Activated CD8-positive, alpha-beta memory T cell treated with anti-CD3 and anti-CD28 coated beads for 4 hours (primary cell): Measurements from ENCODE around the gene SYTL1.
"Not testable (repeated sequence)": the region's sequence is repeated elsewhere in the genome, so short reads cannot be mapped to it uniquely, and the experiment has no call there.

ENCODE experiments used
- DNase-seq, 2 donors: peaks; one replicate each; pipeline ENCODE4 v3.0.0-alpha.2; 2020; ENCODE audit warnings: low read depth in 2 of 2

The SYTL1 gene

DNA sequence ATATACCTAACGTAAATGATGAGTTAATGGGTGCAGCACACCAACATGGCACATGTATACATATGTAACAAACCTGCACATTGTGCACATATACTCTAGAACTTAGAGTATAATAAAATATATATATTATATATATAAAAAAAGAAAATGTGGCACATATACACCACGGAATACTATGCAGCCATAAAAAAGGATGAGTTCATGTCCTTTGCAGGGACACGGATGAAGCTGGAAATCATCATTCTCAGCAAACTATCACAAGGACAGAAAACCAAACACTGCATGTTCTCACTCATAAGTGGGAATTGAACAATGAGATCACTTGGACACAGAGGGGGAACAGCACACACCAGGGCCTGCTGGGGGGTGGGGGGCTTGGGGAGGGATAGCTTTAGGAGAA, 43.0 kb downstream of the SYTL1 start:
- not testable (repeated sequence) for DNase-seq

DNA sequence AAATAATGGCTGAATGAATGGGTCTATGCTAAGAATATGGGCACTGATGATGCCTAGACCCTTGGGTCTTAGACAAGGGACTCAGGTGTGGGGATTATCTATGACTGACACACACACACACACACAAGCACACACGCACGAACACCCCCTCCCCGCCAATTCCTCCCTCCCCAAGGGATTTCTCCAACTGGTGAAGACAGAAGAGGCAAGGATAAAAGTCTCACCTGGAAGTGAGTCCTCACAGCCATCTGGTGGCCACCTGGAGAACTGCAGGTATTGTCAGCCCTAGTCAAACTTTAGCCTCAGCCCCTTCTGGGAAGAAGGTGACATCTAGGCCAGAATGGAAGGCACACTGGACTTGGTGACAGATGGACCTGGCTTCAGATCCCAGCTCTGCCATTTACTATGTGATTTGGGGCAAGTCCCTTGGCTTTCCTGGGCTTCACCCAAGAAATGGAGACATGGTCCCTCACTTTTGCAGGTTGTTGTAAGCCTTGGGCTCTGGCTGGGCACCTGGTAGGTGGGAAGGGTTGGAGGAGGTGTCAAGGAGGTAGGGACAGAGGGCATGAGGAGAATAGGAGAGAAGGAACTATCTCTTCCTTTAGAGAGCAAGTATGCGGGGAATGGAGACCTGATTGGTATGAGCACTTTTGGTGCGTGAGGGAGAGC, 46.6 kb downstream of the SYTL1 start:
- peak; percentile 44 to 46 for DNase-seq

DNA sequence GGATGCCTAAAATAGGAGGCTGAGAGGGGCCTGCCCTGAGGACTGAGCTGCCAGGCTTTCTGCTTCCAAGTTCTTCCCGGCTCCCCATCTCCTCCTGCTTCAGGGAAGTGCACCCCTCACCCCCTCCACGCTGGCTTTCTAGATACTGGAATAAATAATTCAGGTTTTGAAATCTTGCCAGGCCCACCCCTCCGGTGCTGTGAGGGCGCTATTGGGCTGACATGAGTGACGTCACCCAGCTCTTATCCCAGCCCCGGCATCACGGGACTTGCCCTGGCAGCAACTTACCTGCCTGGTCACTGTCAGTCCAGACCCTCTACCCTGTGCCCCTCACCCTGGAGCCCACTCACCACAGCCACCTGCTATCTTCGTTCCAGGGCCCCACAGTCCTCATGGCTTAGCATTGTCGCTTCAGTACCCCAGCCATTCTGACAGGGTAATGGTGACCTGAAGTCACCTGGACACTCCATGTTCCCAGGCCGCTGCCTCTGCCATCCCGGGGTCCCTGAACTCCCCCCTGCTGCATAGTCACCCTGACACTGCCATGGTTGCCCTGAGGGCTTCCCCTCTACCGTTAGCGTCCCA, 49.8 kb downstream of the SYTL1 start:
- DNase-seq = no peak

DNA sequence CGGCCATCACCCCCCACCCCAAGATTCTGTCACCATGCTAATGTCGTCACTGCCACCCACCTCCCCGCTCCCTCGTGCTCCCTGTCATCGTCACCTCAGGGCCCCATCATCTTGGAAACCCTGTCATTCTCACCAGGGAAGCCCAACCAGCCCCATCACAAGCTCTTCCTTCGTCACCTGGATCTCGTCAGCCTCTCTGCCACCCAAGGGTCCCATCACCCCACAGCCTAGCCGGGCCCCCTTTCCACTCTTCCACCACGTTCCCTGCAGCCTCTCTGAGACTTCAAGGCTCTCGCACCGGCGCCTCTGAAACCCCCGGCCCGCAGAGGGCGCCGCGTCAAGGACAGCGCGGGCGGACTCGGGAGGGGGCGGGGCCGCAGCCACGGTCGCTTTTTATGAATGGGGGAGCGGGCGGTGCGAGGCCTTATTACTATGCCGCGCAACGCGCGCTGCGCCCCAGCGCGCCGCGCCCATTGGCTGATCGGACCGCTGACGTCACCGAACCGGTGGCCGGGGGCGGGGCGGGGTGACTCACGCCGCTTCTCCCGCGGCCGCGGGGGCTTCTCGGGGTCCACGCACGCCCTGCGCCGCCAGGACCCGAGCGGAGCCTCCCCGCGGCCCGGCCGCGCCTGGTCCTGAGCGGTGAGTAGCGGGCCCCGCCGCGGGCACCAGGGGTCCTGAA, 50.4 kb downstream of the SYTL1 start, which contains the start of gene GPR3:
GPR3 (plus strand) TSS at position 527 of the 682 bp plus-strand sequence. CDS start 1,177 bp downstream, outside the sequence.
- peak; percentile 86 to 89 for DNase-seq

DNA sequence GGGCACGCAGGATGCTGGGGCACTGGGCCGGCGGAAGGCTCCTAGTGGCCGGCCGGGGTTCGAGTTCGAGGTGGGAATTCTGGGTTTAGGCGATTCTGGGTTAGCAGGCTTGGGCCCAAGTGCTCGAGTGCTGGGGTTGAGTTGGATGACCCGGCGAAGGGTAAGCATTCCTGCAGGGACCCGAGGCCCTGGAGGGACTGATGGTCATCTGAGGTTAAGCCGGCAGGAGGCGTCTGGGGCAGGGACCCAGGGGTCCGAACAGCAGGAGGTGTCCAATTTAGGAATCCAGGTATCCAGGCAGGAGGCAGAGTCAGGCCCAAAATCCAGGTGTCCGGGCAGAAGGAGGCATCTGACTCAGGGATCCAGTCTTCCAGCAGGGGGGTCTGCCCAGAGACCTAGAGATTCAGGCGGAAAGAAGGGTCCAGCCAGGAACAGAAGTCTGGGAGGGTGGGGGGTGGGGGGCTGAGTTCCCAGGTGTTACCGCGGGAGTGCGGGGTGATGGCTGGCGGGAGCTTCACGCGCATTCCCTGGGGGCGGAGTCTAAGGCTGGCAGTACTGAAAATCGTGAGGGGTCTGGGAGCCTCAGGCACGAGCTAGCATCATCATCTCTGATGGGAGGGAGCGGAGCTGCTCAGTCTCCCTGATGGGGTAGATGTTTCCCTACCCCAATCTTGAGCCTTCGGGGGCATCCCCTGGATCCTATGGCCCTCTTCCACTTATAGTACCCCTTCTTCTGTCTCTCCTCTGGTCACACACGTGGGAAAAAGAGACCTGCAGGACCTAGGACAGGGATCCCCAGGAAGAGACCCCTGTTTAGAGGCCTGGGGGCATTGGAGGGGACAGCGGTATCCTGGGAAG, 51.2 kb downstream of the SYTL1 start:
- no peak for DNase-seq

DNA sequence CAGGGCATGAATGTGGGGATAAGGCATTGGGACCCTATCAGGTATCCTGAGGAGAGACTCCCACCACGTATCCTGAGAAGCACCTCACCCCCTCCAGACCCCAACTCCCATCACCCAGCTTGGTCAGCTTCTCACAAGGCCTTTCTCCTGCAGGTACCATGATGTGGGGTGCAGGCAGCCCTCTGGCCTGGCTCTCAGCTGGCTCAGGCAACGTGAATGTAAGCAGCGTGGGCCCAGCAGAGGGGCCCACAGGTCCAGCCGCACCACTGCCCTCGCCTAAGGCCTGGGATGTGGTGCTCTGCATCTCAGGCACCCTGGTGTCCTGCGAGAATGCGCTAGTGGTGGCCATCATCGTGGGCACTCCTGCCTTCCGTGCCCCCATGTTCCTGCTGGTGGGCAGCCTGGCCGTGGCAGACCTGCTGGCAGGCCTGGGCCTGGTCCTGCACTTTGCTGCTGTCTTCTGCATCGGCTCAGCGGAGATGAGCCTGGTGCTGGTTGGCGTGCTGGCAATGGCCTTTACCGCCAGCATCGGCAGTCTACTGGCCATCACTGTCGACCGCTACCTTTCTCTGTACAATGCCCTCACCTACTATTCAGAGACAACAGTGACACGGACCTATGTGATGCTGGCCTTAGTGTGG, 51.9 kb downstream of the SYTL1 start:
- no peak for DNase-seq

DNA sequence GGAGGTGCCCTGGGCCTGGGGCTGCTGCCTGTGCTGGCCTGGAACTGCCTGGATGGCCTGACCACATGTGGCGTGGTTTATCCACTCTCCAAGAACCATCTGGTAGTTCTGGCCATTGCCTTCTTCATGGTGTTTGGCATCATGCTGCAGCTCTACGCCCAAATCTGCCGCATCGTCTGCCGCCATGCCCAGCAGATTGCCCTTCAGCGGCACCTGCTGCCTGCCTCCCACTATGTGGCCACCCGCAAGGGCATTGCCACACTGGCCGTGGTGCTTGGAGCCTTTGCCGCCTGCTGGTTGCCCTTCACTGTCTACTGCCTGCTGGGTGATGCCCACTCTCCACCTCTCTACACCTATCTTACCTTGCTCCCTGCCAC, 52.4 kb downstream of the SYTL1 start:
- no peak for DNase-seq

DNA sequence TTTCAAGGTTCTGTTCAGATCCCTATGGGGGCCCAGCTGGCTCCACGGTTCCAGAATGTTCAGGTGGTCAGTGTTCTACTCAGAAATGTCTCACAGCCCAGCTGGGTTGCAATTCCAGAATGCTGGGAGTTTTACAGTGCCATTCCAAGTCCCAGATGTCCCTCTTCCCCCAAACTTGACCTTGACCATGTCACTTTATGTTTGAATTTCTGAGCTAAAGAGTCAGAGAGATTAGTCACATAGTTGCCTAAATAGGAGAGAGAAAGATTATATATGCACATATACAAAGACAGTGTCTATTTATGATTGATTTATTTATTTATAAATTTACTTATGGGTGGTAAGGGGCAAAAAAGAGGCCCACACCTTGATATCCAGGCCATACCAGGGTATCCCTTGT, 53.1 kb downstream of the SYTL1 start:
- no peak for DNase-seq

DNA sequence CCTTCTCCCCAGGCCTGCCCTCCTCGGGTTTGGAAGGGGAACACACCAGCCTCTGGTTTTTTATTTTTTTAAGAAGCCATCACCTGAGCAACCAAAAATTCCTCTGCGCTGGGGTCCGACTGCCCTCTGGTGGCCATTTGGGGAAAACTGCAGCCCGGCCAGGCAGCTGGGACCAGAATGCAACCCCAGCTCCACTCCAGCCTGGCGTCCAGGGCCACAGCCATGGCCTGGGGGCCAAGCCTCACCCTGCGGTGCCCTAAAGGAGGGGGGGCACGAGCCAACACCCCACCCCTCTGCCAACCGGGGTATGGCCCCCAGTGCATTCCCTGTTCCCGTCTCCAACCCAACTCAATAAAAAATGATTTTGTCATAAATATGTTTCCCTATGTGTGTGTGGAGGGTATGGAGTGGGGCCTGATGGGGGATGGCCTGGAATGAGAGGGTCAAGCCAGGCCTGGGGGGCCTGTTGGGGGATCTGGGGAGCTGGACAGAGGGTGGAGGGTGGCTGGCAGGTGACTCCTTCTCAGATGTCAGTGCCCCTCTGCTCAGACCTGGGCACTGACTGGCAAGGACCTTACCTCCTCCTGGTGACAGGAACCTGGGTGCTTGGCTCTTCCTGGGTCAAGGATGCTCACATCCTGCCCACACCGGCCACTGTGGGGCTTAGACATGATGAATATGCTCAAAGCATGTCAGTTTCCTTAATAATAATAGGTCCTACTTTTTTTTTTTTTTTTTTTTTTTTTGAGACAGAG, 53.8 kb downstream of the SYTL1 start:
- DNase-seq = peak; percentile 50 to 60

DNA sequence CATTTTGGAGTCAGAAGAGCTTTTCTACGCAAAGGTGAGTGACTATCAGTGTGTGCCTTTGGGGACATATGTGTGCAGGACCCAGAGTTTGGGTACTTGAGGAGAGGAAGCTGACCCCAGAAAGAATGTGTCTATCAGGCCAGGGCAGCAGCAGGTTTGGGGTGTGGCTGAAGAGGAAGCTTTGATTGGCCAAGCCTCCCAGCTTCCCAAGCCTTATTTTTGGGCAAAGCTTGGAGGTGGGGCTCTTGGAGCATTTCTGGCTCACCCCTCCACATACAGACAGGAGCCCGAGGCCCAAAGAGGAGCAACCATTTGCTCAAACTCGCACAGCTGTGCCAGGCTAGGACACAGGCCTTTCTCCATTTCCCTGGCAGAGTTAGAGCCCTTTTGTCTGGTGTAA, 55.3 kb downstream of the SYTL1 start:
- no peak for DNase-seq

DNA sequence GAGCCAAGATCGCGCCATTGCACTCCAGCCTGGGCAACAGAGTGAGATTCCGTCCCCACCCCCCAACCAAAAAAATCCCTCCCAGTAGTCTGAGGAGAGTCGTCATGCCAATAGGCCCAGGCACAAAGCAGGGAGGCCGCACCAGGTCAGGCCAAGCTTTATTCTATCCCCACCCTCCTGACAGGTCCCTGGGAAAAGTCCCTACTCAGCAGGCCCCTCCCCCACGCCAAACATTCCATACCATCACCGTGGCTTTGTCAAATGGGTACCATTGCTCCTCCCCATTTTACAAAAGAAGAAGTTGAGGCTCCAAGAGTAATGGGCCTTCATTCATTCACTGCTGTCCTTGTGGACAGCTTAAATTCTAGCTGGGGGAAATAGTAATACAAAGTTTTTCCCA, 55.9 kb downstream of the SYTL1 start:
- no peak for DNase-seq

DNA sequence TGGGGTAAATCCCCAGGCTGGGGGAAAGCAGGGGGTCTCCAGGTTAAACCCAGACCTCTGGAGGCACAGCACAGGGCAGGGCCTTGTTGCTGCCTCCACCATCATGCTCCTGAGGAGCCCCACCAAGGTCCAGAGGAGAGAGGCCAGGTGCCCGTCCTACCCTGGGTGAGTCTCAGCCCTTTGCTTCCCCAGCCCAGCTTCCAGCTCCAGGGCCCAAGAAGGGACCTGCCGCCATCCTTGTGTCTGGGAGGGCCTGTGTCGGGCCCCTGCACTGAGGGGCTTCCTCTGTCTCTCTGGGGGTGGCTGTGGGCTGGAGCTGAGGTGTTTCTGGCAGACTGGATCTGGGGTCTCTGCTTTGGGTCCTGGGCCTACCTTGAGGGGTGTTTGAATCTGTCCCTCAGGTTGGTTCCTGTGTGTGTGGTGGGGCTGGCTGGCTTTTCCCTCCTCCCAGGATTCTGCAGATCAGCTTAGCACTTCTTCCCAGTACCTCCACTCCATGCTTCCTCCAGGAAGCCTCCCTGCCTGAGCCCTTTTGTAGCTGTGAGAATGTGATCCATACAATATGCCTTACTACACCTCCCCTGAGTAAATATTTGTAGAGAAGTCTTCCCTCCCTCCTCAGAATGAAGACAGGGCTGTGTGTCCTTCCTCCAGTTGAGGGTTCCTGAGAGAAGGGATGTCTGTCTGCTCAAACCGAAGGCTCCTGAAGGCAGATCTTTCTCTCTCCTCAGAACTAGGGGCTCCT, 56.8 kb downstream of the SYTL1 start:
- DNase-seq = no peak

DNA sequence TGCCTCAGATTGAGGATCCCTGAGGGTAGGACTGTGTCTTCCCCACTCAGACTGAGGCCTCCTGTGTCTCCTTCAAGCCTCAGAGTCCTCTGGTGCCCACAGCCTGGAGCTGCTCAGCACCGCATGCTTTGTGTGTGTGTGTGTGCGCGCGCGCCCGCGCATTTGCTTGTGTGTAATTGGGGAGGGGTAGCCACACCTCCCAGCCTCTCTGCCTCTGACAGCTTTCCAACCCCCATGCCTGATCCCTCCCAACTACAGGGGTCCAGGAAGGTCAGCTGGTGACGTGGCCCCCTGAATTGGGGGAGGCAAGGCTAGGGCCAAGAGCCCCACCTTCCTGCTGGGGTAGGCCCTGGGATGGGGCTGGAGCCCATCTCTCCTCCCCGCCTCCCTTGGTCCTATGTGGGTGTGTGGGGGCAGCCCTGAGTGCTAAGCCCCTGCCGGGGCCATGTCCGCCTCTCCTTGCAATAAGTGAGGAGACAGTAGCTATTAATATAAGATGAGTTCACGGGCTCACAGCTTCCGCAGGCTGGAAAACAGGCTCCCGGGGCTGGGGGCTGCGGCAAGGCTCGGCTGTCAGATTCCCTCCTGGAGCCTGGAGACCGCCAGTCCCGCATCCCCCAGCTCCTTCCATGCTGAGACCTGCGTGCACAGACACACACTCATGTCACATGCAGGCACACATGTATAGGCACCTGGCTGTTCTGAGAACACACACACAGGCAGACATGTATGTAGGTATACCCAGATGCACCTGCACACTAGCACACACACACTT, 57.6 kb downstream of the SYTL1 start:
- no peak for DNase-seq

DNA sequence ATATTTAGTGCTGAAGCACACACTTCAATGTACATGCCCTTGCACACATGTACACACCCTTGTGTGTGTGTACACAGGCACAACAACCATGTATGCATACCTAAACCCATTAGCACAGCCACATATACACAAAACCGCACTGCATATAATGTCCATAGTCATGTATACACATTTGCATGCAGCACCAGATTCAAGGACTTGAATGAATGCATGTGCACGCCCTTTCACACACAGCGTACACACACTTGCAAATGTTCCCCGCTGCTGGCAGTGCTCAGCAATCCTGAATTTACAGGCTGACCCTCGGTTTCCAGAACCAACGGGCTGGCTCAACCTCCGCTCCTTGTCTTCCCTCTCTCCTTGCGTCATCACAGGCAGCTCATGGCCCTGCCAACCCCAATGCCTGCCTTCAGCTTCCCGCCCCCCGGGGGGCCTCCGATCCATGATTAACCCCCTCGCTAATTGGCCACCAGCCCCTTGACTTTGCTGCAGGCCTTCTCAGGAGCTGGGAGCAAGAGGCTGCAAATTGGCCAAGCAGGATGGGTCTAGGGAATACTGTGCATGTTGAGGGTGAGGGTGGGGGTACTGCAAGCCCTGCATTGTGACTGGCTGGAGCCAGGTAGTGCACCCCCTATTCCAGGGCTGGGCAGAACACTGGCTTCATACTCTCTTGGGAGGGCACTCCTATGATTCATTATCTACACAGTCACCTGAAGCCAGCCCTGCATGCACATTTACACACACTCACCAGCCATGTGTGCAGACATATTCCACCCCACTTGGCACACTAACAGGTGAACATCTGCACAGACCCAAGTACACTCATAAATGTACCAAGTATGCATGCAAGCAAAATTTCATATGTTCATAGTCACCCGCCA, 58.5 kb downstream of the SYTL1 start:
- DNase-seq = no peak

DNA sequence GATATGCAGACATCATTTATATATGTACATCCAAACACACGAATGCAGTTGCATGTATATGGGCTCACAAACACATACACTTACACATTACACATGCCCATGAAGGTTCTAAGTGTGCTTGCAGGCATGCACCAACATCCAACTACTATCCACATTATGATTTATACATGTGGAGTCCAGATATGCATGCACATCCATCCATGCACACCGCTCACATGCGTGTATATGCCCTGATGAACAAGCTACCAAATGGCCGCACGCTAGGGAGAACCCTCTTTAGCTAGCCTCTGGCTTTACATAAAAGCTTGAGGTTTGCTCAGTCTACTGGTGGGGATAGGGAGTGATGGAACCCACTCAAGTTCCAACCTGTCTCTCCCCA, 59.1 kb downstream of the SYTL1 start:
- DNase-seq = no peak

DNA sequence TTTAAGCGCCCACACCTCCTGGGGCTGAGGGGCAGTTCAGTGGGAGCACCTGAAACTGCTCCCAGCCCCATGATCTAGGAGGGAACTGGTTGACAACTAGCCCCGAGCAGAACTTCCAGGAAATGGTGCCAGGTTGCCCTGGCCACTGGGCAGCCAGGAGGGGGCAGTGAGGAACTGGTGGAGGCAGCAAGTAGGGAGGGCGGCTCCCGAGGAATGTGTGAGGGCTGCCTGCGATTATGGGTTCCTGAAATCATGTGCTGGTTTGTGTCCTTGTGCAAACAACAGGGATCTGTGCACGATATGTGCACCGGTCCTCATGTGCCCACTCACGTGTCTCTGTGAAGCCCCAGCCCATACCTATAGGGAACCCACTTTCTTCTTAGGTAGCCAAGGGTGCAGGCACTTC, 60.5 kb downstream of the SYTL1 start:
- no peak for DNase-seq

DNA sequence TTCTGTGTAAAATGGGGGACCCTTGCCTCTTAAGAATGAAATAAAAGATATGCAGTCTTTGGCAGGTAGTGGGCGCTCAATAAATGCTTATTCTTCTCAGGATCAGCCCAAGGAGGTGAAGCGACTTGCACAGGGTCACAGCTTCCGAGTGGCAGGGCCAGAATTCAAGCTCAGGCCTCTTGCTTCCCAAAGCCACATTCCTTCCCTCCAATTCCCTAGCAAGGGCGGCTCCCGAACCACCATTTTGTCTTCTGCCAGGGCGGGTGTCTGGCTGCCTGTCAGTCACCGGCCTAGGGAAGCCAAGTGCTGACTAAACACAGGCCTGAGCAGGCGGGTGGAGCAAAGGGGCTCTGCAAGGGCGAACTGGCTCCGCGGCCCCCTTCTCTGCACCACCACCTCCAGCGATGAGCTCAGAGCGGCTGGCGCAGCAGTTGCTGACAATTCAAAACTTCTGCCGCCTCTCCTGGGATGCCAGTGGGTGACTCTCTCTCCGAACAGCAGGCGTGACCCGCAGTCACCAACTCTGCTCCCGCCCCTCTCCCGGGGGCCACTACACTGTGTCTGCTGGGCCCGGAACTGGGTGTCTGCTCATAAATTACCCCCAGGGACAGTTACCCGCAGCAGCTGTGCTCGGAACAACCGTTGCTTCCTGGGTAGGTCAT, 61.4 kb downstream of the SYTL1 start:
- DNase-seq = no peak
